CD4-positive, CD25-positive, alpha-beta regulatory T cell (primary cell): ENCODE data around the gene GOLM1. TPM values are rescaled to one million over a fixed set of nuclear protein-coding genes. Genes with fewer than 3 reads are reported as not detected.

Experiments used
- ATAC-seq, 2 donors: fragments of 150-1000 bp; cut with Tn5 transposase; one replicate each; pipeline ENCODE4 v1.10.0; 2021; ENCODE audit warnings: low read depth in 2 of 2, moderate number of reproducible peaks in 2 of 2, moderate library complexity in 1 of 2
- DNase-seq, 3 donors: peaks; one replicate each; pipeline versions ENCODE4 v3.0.0 to v3.0.0-alpha.2; 2012 to 2022; ENCODE audit warnings: mixed read lengths in 1 of 3
- H3K27ac ChIP-seq: one replicate; pipeline ENCODE4 v1.7.0; 2013; ENCODE audit warnings: mild to moderate bottlenecking, low read length; ENCODE audit not compliant: insufficient read depth, poor library complexity, severe bottlenecking
- H3K27me3 ChIP-seq: one replicate; pipeline ENCODE4 v1.7.0; 2013; ENCODE audit warnings: low read length; ENCODE audit not compliant: control insufficient read depth, insufficient read depth
- H3K36me3 ChIP-seq: one replicate; pipeline ENCODE4 v1.7.0; 2013; ENCODE audit warnings: mild to moderate bottlenecking, low read length, moderate library complexity; ENCODE audit not compliant: control insufficient read depth, insufficient read depth
- H3K4me1 ChIP-seq: 2 replicates; pipeline ENCODE4 v1.7.0; 2013; ENCODE audit warnings: mild to moderate bottlenecking, low read length; ENCODE audit not compliant: insufficient read depth, control insufficient read depth, poor library complexity, severe bottlenecking
- H3K4me3 ChIP-seq: one replicate; pipeline ENCODE4 v1.7.0; 2013; ENCODE audit warnings: low read depth, mild to moderate bottlenecking, low read length, moderate library complexity
- H3K9me3 ChIP-seq, 2 experiments: 1 replicate in 1 of 2; 2 replicates in 1 of 2; pipeline ENCODE4 v1.7.0; 2013; ENCODE audit warnings: low read length in 2 of 2, mild to moderate bottlenecking in 1 of 2, moderate library complexity in 1 of 2; ENCODE audit not compliant: control insufficient read depth in 2 of 2
- H3K27ac Mint-ChIP-seq, 3 donors: one replicate each; pipeline ENCODE4 v1.8.0; 2020 to 2022; ENCODE audit warnings: mild to moderate bottlenecking in 3 of 3, mixed read lengths in 3 of 3, moderate library complexity in 2 of 3
- H3K27me3 Mint-ChIP-seq: one replicate; pipeline ENCODE4 v1.8.0; 2022; ENCODE audit warnings: mild to moderate bottlenecking, mixed read lengths
- H3K36me3 Mint-ChIP-seq: one replicate; pipeline ENCODE4 v1.8.0; 2020; ENCODE audit warnings: mixed read lengths
- H3K4me1 Mint-ChIP-seq, 4 donors: one replicate each; pipeline ENCODE4 v1.8.0; 2020 to 2022; ENCODE audit warnings: mixed read lengths in 4 of 4, mild to moderate bottlenecking in 1 of 4
- H3K4me3 Mint-ChIP-seq, 4 donors: one replicate each; pipeline ENCODE4 v1.8.0; 2020 to 2022; ENCODE audit warnings: mild to moderate bottlenecking in 4 of 4, mixed read lengths in 4 of 4, moderate library complexity in 3 of 4
- H3K9me3 Mint-ChIP-seq, 7 donors: one replicate each; pipeline ENCODE4 v1.8.0; 2020 to 2022; ENCODE audit warnings: mixed read lengths in 7 of 7, mild to moderate bottlenecking in 3 of 7, moderate library complexity in 2 of 7
- polyA plus RNA-seq, 4 donors: library from polyadenylated mRNA; unstranded; fragments of 300-500 nt; fragmentation: Illumina TruSeq; gene quantifications; one replicate each; pipeline ENCODE4 v1.2.3, GENCODE V29; 2021
- total RNA-seq: library from RNA; stranded (reverse); gene quantifications from one replicate; pipeline ENCODE4 v1.2.3, GENCODE V29; 2022

Gene GOLM1
- total and polyA plus RNA-seq, 5 donors from 2014 or later: 0.23 to 0.52 (median 0.41) TPM

DNA sequence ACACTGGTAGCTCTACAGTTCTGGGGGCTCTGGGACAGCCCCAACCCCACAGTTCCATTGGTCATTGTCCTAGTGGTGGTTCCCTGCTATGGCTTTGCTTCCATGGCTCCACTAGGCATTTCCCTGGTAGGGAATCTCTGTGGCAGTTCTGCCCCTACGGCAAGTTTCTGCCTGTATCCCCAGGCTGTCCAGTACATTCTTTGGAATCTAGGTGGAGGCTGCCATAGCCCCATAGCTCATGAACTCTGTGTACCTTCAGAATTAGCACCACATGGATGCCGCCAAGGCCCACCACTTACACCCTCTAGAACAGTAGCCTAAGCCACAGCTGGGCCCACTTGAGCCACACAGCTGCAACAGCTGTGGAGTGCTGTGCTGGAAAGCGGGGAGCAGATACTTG lies 3.3 kb upstream of the GOLM1 start:
- Histone ChIP-seq H3K27me3 (peaks cover 34% of the 10 kb centered on the region), H3K4me3 (no peak overlapping the region), H3K27ac (no peak overlapping the region), H3K36me3 (no peaks in the 10 kb centered on the region), H3K4me1 (peaks cover 11% of the 10 kb centered on the region), H3K9me3 (no peaks in the 10 kb centered on the region)
- H3K4me3 Mint-ChIP-seq: no peak overlapping the region
- peaks cover 0 to 11% (median 7%) of the 10 kb centered on the region in 4 donors for H3K4me1 Mint-ChIP-seq
- ATAC-seq: no peak
- H3K36me3 Mint-ChIP-seq: no peaks in the 10 kb centered on the region
- peaks cover 42% of the 10 kb centered on the region for H3K27me3 Mint-ChIP-seq
- H3K9me3 Mint-ChIP-seq: peaks cover 0 to 6% (median 1%) of the 10 kb centered on the region in 7 donors
- no peak for DNase-seq
- H3K27ac Mint-ChIP-seq: no peak overlapping the region

DNA sequence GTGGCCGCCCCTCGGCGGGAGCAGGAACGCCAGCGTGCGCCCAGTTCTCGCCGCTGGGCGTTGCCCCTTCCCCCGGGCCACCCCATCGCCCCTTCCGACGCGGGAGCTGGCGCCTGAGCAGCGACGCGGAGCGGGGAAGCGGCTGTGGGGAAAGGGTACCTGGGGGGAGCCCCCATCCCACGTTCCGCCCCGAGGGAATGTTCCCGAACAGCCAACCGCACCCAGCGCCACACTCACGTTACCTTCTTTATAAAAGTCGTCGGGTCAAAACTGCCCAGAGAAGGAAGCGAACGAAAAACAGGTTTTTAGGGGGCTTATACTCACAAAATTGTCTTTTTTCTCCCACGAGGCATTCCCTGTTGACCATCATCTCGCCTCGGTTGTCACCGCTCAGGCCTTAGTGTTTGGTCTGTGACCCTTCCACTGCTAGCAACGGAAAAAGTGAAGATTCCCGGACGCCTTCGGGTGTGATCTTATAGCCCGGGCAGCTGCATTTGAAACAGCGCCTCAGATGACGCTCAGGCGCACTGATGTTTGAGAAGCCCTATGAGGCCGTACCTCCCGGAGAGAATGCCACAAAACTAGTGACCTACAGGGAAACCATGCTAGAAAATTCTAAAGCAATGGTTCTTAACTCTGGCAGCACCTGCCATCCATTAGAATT lies 475 bp upstream of the GOLM1 start:
- Histone ChIP-seq H3K4me1 (peaks cover 11% of the 10 kb centered on the region), H3K36me3 (no peaks in the 10 kb centered on the region), H3K4me3 (peak overlapping the region; percentile 13), H3K27me3 (peaks cover 36% of the 10 kb centered on the region), H3K27ac (no peak overlapping the region), H3K9me3 (no peaks in the 10 kb centered on the region)
- Mint-ChIP-seq H3K4me3 (peak overlapping the region; percentile 71 to 88 (median 78)), H3K27me3 (peaks cover 53% of the 10 kb centered on the region), H3K36me3 (no peaks in the 10 kb centered on the region), H3K4me1 (peaks cover 0 to 7% (median 4%) of the 10 kb centered on the region in 4 donors), H3K27ac (no peak overlapping the region), H3K9me3 (peaks cover 0 to 2% (median 0%) of the 10 kb centered on the region in 7 donors)
- DNase-seq (peak in 1 of 3 donors; percentile 9), ATAC-seq (no peak)

- DNase-seq (no peak), ATAC-seq (no peak)
- peaks cover 48% of the 10 kb centered on the region for H3K27me3 Mint-ChIP-seq
- Histone ChIP-seq H3K36me3 (no peaks in the 10 kb centered on the region), H3K4me1 (peaks cover 11% of the 10 kb centered on the region), H3K9me3 (no peaks in the 10 kb centered on the region), H3K27ac (no peak overlapping the region), H3K27me3 (peaks cover 29% of the 10 kb centered on the region), H3K4me3 (no peak overlapping the region)
- H3K4me3 Mint-ChIP-seq: peak overlapping the region; percentile 11 to 62 (median 35)
- peaks cover 0 to 2% (median 0%) of the 10 kb centered on the region in 7 donors for H3K9me3 Mint-ChIP-seq
- no peak overlapping the region for H3K27ac Mint-ChIP-seq
- H3K4me1 Mint-ChIP-seq: peaks cover 0 to 7% (median 4%) of the 10 kb centered on the region in 4 donors
- peaks cover 4% of the 10 kb centered on the region for H3K36me3 Mint-ChIP-seq
Observed at GRCh38 chr9:86097510-86098224, 1.7 kb downstream of the GOLM1 start.

DNA sequence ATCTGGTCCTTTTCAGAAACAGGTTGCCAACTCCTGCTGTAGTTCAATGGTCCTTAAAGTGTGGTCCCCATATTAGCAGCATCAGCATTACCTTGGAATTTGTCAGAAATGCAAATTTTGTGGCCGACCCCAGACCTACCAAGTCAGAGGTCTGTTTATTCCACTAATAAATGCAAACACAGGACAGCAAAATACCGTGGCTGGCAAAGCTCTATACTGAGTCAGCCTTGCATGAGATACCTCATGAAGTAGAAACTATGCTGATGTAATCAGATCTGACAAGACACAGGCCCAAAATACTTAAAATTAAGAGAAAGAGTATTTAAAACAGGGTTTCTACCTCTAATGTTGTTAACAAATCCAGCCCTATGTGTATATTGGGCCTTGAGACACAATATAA lies 3.0 kb downstream of the GOLM1 start:
- DNase-seq: no peak

GRCh38 chr9:86093788-86094555 lies 5.4 kb downstream of the GOLM1 start:
- Mint-ChIP-seq H3K27me3 (peaks cover 36% of the 10 kb centered on the region), H3K9me3 (peaks cover 0 to 2% (median 0%) of the 10 kb centered on the region in 7 donors), H3K4me1 (no peaks in the 10 kb centered on the region), H3K36me3 (peaks cover 4% of the 10 kb centered on the region), H3K4me3 (no peak overlapping the region), H3K27ac (no peak overlapping the region)
- no peak overlapping the region for H3K4me3 ChIP-seq
- H3K9me3 ChIP-seq: no peaks in the 10 kb centered on the region
- peaks cover 4% of the 10 kb centered on the region for H3K4me1 ChIP-seq
- ATAC-seq (no peak), DNase-seq (no peak)
- H3K27ac ChIP-seq: no peak overlapping the region
- H3K36me3 ChIP-seq: no peaks in the 10 kb centered on the region
- H3K27me3 ChIP-seq: peaks cover 18% of the 10 kb centered on the region

More for the DNA sequence above, 3.0 kb downstream of the GOLM1 start:
- no peaks in the 10 kb centered on the region for H3K9me3 ChIP-seq
- H3K4me1 ChIP-seq: peaks cover 11% of the 10 kb centered on the region
- no peak overlapping the region for H3K4me3 ChIP-seq
- Mint-ChIP-seq H3K9me3 (peaks cover 0 to 2% (median 0%) of the 10 kb centered on the region in 7 donors), H3K27me3 (peaks cover 54% of the 10 kb centered on the region), H3K27ac (no peak overlapping the region), H3K36me3 (peaks cover 4% of the 10 kb centered on the region), H3K4me1 (peaks cover 0 to 7% (median 4%) of the 10 kb centered on the region in 4 donors), H3K4me3 (no peak overlapping the region)
- no peak for ATAC-seq
- no peak overlapping the region for H3K27ac ChIP-seq
- no peaks in the 10 kb centered on the region for H3K36me3 ChIP-seq
- peaks cover 27% of the 10 kb centered on the region for H3K27me3 ChIP-seq

GRCh38 chr9:86091477-86091876 lies 7.9 kb downstream of the GOLM1 start:
- H3K4me3 Mint-ChIP-seq: no peak overlapping the region
- H3K4me1 ChIP-seq: no peaks in the 10 kb centered on the region
- no peak overlapping the region for H3K27ac ChIP-seq
- peaks cover 26% of the 10 kb centered on the region for H3K27me3 Mint-ChIP-seq
- H3K4me1 Mint-ChIP-seq: no peaks in the 10 kb centered on the region
- peaks cover 5% of the 10 kb centered on the region for H3K27me3 ChIP-seq
- no peak for DNase-seq
- peaks cover 4% of the 10 kb centered on the region for H3K36me3 Mint-ChIP-seq
- no peaks in the 10 kb centered on the region for H3K36me3 ChIP-seq
- H3K9me3 ChIP-seq: no peaks in the 10 kb centered on the region
- no peak overlapping the region for H3K27ac Mint-ChIP-seq
- peaks cover 0 to 5% (median 0%) of the 10 kb centered on the region in 7 donors for H3K9me3 Mint-ChIP-seq
- no peak overlapping the region for H3K4me3 ChIP-seq
- no peak for ATAC-seq

- no peak overlapping the region for H3K27ac Mint-ChIP-seq
- DNase-seq (no peak), ATAC-seq (no peak)
- H3K27ac ChIP-seq: no peak overlapping the region
- H3K36me3 ChIP-seq: no peaks in the 10 kb centered on the region
- peaks cover 7% of the 10 kb centered on the region for H3K27me3 Mint-ChIP-seq
- no peaks in the 10 kb centered on the region for H3K4me1 Mint-ChIP-seq
- H3K4me3 ChIP-seq: no peak overlapping the region
- H3K4me3 Mint-ChIP-seq: no peak overlapping the region
- H3K9me3 Mint-ChIP-seq: peaks cover 0 to 2% (median 0%) of the 10 kb centered on the region in 7 donors
- no peaks in the 10 kb centered on the region for H3K36me3 Mint-ChIP-seq
- no peaks in the 10 kb centered on the region for H3K27me3 ChIP-seq
- H3K9me3 ChIP-seq: no peaks in the 10 kb centered on the region
- no peaks in the 10 kb centered on the region for H3K4me1 ChIP-seq
Observed at GRCh38 chr9:86082870-86083269, 16.5 kb downstream of the GOLM1 start.
